HEK293T (cell line): Measurements from ENCODE around the gene EIF4G3.

Experiments
- CTCF ChIA-PET: fragments of 350-600 bp; formaldehyde crosslinking; extraction: SDS; loops from one replicate; lab custom pipeline; 2021; ENCODE audit warnings: antibody characterized with exemption, inconsistent platforms; lab: Yijun Ruan, JAX
- POLR2A ChIA-PET: fragments of 350-600 bp; formaldehyde crosslinking; extraction: SDS; loops from one replicate; lab custom pipeline; 2020; ENCODE audit warnings: antibody characterized with exemption, inconsistent platforms; lab: Yijun Ruan, JAX
- DNase-seq: peaks from one replicate; pipeline ENCODE4 v3.0.0; 2012; ENCODE audit warnings: mixed read lengths; ENCODE audit errors: extremely low spot score
- ARNT ChIP-seq: fragments of 450-650 bp; IDR thresholded peaks from 2 replicates; pipeline ENCODE4 v1.6.1; 2017; ENCODE audit warnings: mild to moderate bottlenecking
- BHLHE40 ChIP-seq: fragments of 450-650 bp; IDR thresholded peaks from 2 replicates; pipeline ENCODE4 v1.6.1; 2016; ENCODE audit warnings: mild to moderate bottlenecking, moderate library complexity, borderline replicate concordance
- CTBP1 ChIP-seq: fragments of 450-650 bp; IDR thresholded peaks from 2 replicates; pipeline ENCODE4 v1.6.1; 2016; ENCODE audit warnings: borderline replicate concordance
- ELF4 ChIP-seq: fragments of 450-650 bp; IDR thresholded peaks from 2 replicates; pipeline ENCODE4 v1.6.1; 2017; ENCODE audit warnings: antibody characterized with exemption
- FOXA1 ChIP-seq: fragments of 450-650 bp; IDR thresholded peaks from 2 replicates; pipeline ENCODE4 v1.6.1; 2016; ENCODE audit warnings: mild to moderate bottlenecking
- FOXK2 ChIP-seq: fragments of 450-650 bp; IDR thresholded peaks from 2 replicates; pipeline ENCODE4 v1.6.1; 2016; ENCODE audit warnings: mild to moderate bottlenecking
- FOXM1 ChIP-seq: fragments of 450-650 bp; IDR thresholded peaks from 2 replicates; pipeline ENCODE4 v1.6.1; 2017; ENCODE audit warnings: mild to moderate bottlenecking, borderline replicate concordance
- HDGF ChIP-seq: fragments of 450-650 bp; IDR thresholded peaks from 2 replicates; pipeline ENCODE4 v1.6.1; 2017; ENCODE audit warnings: antibody characterized with exemption, borderline replicate concordance
- L3MBTL2 ChIP-seq: fragments of 450-650 bp; conservative IDR thresholded peaks from 2 replicates; pipeline ENCODE4 v1.6.1; 2016; ENCODE audit warnings: mild to moderate bottlenecking
- LEF1 ChIP-seq: fragments of 450-650 bp; IDR thresholded peaks from 2 replicates; pipeline ENCODE4 v1.6.1; 2017; ENCODE audit warnings: mild to moderate bottlenecking, borderline replicate concordance
- NFRKB ChIP-seq: fragments of 450-650 bp; IDR thresholded peaks from 2 replicates; pipeline ENCODE4 v1.6.1; 2016; ENCODE audit warnings: mild to moderate bottlenecking, moderate library complexity
- PKNOX1 ChIP-seq: fragments of 450-650 bp; IDR thresholded peaks from 2 replicates; pipeline ENCODE4 v1.6.1; 2016
- SP1 ChIP-seq: fragments of 450-650 bp; IDR thresholded peaks from 2 replicates; pipeline ENCODE4 v1.6.1; 2017
- SUZ12 ChIP-seq: fragments of 450-650 bp; IDR thresholded peaks from 2 replicates; pipeline ENCODE4 v1.6.1; 2016; ENCODE audit warnings: mild to moderate bottlenecking
- TARDBP ChIP-seq: fragments of 450-650 bp; IDR thresholded peaks from 2 replicates; pipeline ENCODE4 v1.6.1; 2016
- ZNF384 ChIP-seq: fragments of 450-650 bp; IDR thresholded peaks from 2 replicates; pipeline ENCODE4 v1.6.1; 2016

EIF4G3 gene

GRCh38 chr1:21114431-21114830 is 62.3 kb downstream of the EIF4G3 start:
- ChIA-PET CTCF (no interaction called here), POLR2A (no interaction called here)
- TF ChIP-seq SP1 (no peak), HDGF (no peak), TARDBP (no peak), FOXA1 (no peak), FOXK2 (no peak), NFRKB (no peak), ELF4 (no peak), L3MBTL2 (no peak), ZNF384 (no peak), CTBP1 (no peak), SUZ12 (no peak), PKNOX1 (no peak), ARNT (no peak), FOXM1 (no peak), LEF1 (no peak), BHLHE40 (no peak)
- no peak for DNase-seq

- TF ChIP-seq FOXK2 (no peak), BHLHE40 (no peak), FOXA1 (no peak), ELF4 (no peak), PKNOX1 (no peak)
- no peak for DNase-seq
- ChIA-PET POLR2A (interaction anchor here (0.6 kb wide), 1 partner anchor 47 kb away, joined by 3 read pairs; no protein-coding TSS in a partner anchor), CTCF (no interaction called here)
These were observed 66.5 kb downstream of the EIF4G3 start for GRCh38 chr1:21110163-21110562.

- TF ChIP-seq ARNT (no peak), SUZ12 (no peak)
- ChIA-PET POLR2A (no interaction called here), CTCF (no interaction called here)
- no peak for DNase-seq
These were observed 70.0 kb downstream of the EIF4G3 start for GRCh38 chr1:21106709-21107108.

- POLR2A ChIA-PET = no interaction called here
- TF ChIP-seq CTBP1 = no peak
- TF ChIP-seq TARDBP = no peak
- TF ChIP-seq FOXA1 = no peak
- no peak for TF ChIP-seq BHLHE40
- TF ChIP-seq SP1 = no peak
- TF ChIP-seq L3MBTL2 = no peak
- no peak for TF ChIP-seq ELF4
- TF ChIP-seq FOXK2 = no peak
- no peak for TF ChIP-seq LEF1
- TF ChIP-seq HDGF = no peak
- TF ChIP-seq SUZ12 = no peak
- no peak for DNase-seq
- CTCF ChIA-PET = no interaction called here
These were observed 70.5 kb downstream of the EIF4G3 start for GRCh38 chr1:21106238-21106637.

- ChIA-PET POLR2A (no interaction called here), CTCF (no interaction called here)
- TF ChIP-seq TARDBP (no peak), FOXA1 (no peak), BHLHE40 (no peak), ZNF384 (no peak), SUZ12 (no peak), CTBP1 (no peak), NFRKB (no peak), PKNOX1 (no peak), SP1 (no peak), ELF4 (no peak), ARNT (no peak), HDGF (no peak), FOXM1 (no peak), L3MBTL2 (no peak)
- DNase-seq = no peak
These were observed 70.9 kb downstream of the EIF4G3 start for GRCh38 chr1:21105807-21106206.

- TF ChIP-seq PKNOX1 = no peak
- no peak for TF ChIP-seq ARNT
- no peak for TF ChIP-seq HDGF
- TF ChIP-seq FOXM1 = no peak
- TF ChIP-seq FOXK2 = no peak
- no peak for TF ChIP-seq NFRKB
- no peak for TF ChIP-seq FOXA1
- TF ChIP-seq ZNF384 = no peak
- no peak for TF ChIP-seq TARDBP
- TF ChIP-seq L3MBTL2 = no peak
- CTCF ChIA-PET = no interaction called here
- DNase-seq = no peak
- POLR2A ChIA-PET = no interaction called here
These were observed 72.0 kb downstream of the EIF4G3 start for GRCh38 chr1:21104683-21105082.

- POLR2A ChIA-PET = no interaction called here
- CTCF ChIA-PET = no interaction called here
- DNase-seq = no peak
- no peak for TF ChIP-seq BHLHE40
- TF ChIP-seq LEF1 = no peak
- no peak for TF ChIP-seq FOXA1
- TF ChIP-seq SP1 = no peak
- TF ChIP-seq SUZ12 = no peak
- TF ChIP-seq HDGF = no peak
- no peak for TF ChIP-seq ZNF384
- TF ChIP-seq CTBP1 = no peak
- TF ChIP-seq TARDBP = no peak
- TF ChIP-seq ARNT = no peak
- no peak for TF ChIP-seq PKNOX1
- TF ChIP-seq FOXM1 = no peak
- no peak for TF ChIP-seq FOXK2
These were observed 76.2 kb downstream of the EIF4G3 start for GRCh38 chr1:21100481-21100921.
